MCF 10A (cell line): ENCODE data around the gene CTSS. TPM values are rescaled to one million over a fixed set of nuclear protein-coding genes. Genes with fewer than 3 reads are reported as not detected.

Source experiments
- BruUV-seq: library from RNA; stranded (reverse); fragments of 400-500 nt; replicated peaks from 2 replicates; lab custom pipeline; 2021; lab: Mats Ljungman, UMichigan
- CTCF ChIA-PET: fragments of 300-600 bp; sonication (Branson Sonifier 250); formaldehyde crosslinking; extraction: SDS; loops from one replicate; lab custom pipeline; 2021; ENCODE audit warnings: antibody characterized with exemption, inconsistent platforms; lab: Yijun Ruan, JAX
- POLR2A ChIA-PET: fragments of 300-600, 350-650 bp; sonication (Branson Sonifier 250); formaldehyde crosslinking; extraction: SDS; loops from one replicate; lab custom pipeline; 2020; ENCODE audit warnings: antibody characterized with exemption, inconsistent platforms; lab: Yijun Ruan, JAX
- DNase-seq: peaks from one replicate; pipeline ENCODE4 v3.0.0-alpha.2; 2018; ENCODE audit not compliant: unreplicated experiment
- H3K27ac Mint-ChIP-seq: one replicate; pipeline ENCODE4 v1.8.0; 2022; ENCODE audit warnings: mild to moderate bottlenecking, low read depth, mixed read lengths; ENCODE audit not compliant: unreplicated experiment
- H3K27me3 Mint-ChIP-seq: one replicate; pipeline ENCODE4 v1.8.0; 2022; ENCODE audit warnings: mixed read lengths; ENCODE audit not compliant: insufficient read depth, unreplicated experiment
- H3K36me3 Mint-ChIP-seq: one replicate; pipeline ENCODE4 v1.8.0; 2022; ENCODE audit warnings: mild to moderate bottlenecking, moderate library complexity, mixed read lengths; ENCODE audit not compliant: insufficient read depth, unreplicated experiment
- H3K4me1 Mint-ChIP-seq: one replicate; pipeline ENCODE4 v1.8.0; 2022; ENCODE audit warnings: mixed read lengths; ENCODE audit not compliant: insufficient read depth, unreplicated experiment
- H3K4me3 Mint-ChIP-seq: one replicate; pipeline ENCODE4 v1.8.0; 2022; ENCODE audit warnings: mild to moderate bottlenecking, moderate library complexity, mixed read lengths; ENCODE audit not compliant: unreplicated experiment
- H3K9me3 Mint-ChIP-seq: one replicate; pipeline ENCODE4 v1.8.0; 2022; ENCODE audit warnings: mixed read lengths; ENCODE audit not compliant: unreplicated experiment
- intact Hi-C: fragments of 100-400 bp; cut with micrococcal nuclease; formaldehyde crosslinking; loops from 2 replicates; pipeline ENCODE4 v1.14.1; 2022
- total RNA-seq: library from RNA; stranded (reverse); gene quantifications from 2 replicates; pipeline ENCODE4 v1.2.3, GENCODE V29; 2022
- TF ChIP-seq, protein P1 (sequence below): fragments of 200-600 bp; IDR thresholded peaks from one replicate; pipeline ENCODE4 v1.8.0; 2022; ENCODE audit warnings: antibody characterized with exemption, mild to moderate bottlenecking; ENCODE audit not compliant: unreplicated experiment

CTSS gene
- total RNA-seq, 1 experiment from 2014 or later = 0.75 TPM

DNA sequence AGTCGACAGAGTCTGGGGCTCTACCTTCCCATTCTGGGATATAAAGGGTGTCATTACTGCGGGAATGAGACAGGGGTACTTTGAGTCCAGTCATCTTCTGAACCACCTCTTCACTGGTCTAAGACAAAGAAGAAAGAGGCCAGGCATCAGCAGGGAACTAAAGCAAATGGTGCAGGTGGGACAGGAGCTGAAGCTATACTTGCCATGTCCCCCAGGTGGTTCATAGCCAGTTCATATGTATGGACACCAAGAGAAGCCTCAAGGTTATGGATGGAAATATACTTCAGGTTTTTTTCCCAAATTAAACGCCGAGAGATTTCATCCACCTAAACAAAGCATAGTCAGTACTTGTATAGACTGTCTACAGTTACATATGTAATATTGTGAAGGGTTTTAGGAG, 40.3 kb upstream of the CTSS start:
- CTCF ChIA-PET = interaction anchor here (0.6 to 0.7 kb wide), 3 partner anchors 10 to 228 kb away, joined by 3 read pairs; no protein-coding TSS in a partner anchor
- H3K4me1 Mint-ChIP-seq = no peaks in the 10 kb centered on the region
- H3K27ac Mint-ChIP-seq = no peak overlapping the region
- POLR2A ChIA-PET = interaction anchor here (0.6 to 1.1 kb wide), 4 partner anchors 10 to 204 kb away, joined by 3 to 4 read pairs (median 3); partner anchors contain the start of gene ENSA
- intact Hi-C loops = no loop called here
- H3K4me3 Mint-ChIP-seq = no peak overlapping the region
- H3K27me3 Mint-ChIP-seq = no peaks in the 10 kb centered on the region
- DNase-seq = no peak
- TF ChIP-seq, protein P1, sequence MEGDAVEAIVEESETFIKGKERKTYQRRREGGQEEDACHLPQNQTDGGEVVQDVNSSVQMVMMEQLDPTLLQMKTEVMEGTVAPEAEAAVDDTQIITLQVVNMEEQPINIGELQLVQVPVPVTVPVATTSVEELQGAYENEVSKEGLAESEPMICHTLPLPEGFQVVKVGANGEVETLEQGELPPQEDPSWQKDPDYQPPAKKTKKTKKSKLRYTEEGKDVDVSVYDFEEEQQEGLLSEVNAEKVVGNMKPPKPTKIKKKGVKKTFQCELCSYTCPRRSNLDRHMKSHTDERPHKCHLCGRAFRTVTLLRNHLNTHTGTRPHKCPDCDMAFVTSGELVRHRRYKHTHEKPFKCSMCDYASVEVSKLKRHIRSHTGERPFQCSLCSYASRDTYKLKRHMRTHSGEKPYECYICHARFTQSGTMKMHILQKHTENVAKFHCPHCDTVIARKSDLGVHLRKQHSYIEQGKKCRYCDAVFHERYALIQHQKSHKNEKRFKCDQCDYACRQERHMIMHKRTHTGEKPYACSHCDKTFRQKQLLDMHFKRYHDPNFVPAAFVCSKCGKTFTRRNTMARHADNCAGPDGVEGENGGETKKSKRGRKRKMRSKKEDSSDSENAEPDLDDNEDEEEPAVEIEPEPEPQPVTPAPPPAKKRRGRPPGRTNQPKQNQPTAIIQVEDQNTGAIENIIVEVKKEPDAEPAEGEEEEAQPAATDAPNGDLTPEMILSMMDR = no peak
- no peaks in the 10 kb centered on the region for H3K9me3 Mint-ChIP-seq
- BruUV-seq = no TSS peak
- peaks cover 57% of the 10 kb centered on the region for H3K36me3 Mint-ChIP-seq

DNA sequence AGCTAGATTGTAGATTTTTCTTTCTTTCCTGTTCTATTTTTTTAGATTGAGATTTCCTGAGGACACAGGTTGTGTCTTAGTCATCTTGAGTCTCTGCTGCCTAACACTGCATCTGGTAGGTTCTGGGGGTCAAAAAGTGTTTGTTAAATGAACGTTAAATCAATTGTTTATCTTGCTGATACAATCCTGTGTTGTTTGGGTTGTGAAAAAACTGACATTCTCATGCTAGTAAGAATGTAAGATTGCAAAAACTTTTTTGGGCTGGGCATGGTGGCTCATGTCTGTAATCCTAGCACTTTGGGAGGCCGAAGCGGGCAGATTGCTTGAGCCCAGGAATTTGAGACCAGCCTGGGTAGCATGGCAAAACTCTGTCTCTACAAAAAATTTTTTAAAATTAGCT, 39.1 kb upstream of the CTSS start:
- TF ChIP-seq, protein P1 = no peak
- intact Hi-C loops = no loop called here
- no peak overlapping the region for H3K4me3 Mint-ChIP-seq
- peaks cover 45% of the 10 kb centered on the region for H3K36me3 Mint-ChIP-seq
- H3K27me3 Mint-ChIP-seq = no peaks in the 10 kb centered on the region
- no peaks in the 10 kb centered on the region for H3K9me3 Mint-ChIP-seq
- H3K27ac Mint-ChIP-seq = no peak overlapping the region
- ChIA-PET POLR2A (interaction anchor here (0.6 to 1.4 kb wide), 4 partner anchors 8 to 920 kb away, joined by 3 to 5 read pairs (median 4); no protein-coding TSS in a partner anchor), CTCF (interaction anchor here (0.6 to 1.8 kb wide), 2 partner anchors 8 to 126 kb away, joined by 3 to 13 read pairs; no protein-coding TSS in a partner anchor)
- peak; percentile 19 for DNase-seq
- no TSS peak for BruUV-seq
- H3K4me1 Mint-ChIP-seq = no peaks in the 10 kb centered on the region

DNA sequence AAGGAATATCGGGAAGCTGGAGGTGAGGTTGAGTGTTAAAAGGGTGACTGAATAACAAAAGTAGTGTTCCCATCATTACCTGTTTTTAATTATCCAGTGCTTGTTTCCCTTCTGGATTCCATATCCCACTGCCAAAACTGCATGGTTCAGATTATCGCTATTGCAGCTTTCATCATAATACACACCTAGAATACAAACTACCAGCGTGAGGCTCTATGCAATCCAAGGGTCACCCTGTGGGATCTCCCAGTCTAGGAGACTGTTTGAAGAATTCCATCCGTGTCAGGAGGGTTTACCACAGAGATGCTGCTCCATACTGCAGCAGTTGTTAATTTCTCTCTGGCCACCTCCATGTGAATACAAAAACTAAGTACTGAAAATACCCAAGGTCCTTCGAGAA, 33.5 kb upstream of the CTSS start:
- intact Hi-C loops = no loop called here
- no peaks in the 10 kb centered on the region for H3K9me3 Mint-ChIP-seq

DNA sequence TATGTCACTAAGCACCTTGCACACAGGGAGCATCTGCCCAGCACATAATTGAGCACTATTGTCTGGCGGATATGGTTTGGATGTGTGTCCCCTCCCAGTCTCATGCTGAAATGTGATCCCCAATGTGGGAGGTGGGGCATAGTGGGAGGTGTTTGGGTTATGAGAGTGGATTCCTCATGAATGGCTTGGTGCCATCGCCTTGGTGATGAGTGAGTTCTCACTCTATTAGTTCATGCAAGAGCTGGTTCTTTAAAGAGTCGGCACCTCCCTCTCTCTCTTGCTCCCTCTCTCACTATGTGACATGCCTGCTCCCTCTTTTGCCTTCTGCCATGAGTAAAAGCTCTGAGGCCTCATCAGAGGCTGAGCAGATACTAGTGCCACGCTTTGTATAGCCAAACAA, 32.9 kb upstream of the CTSS start:
- Mint-ChIP-seq H3K4me1 (no peaks in the 10 kb centered on the region), H3K4me3 (no peak overlapping the region), H3K27me3 (no peaks in the 10 kb centered on the region), H3K27ac (no peak overlapping the region), H3K36me3 (peaks cover 66% of the 10 kb centered on the region), H3K9me3 (no peaks in the 10 kb centered on the region)
- BruUV-seq = no TSS peak
- no peak for DNase-seq
- TF ChIP-seq, protein P1 = no peak
- intact Hi-C loops = no loop called here
- ChIA-PET CTCF (interaction anchor here (0.7 to 2.5 kb wide), 4 partner anchors 14 to 657 kb away, joined by 3 to 9 read pairs (median 3); no protein-coding TSS in a partner anchor), POLR2A (interaction anchor here (0.9 to 1.9 kb wide), 3 partner anchors 10 to 30 kb away, joined by 3 to 5 read pairs (median 4); partner anchors contain the start of gene CTSK)

More for the DNA sequence above, 33.5 kb upstream of the CTSS start:
- Mint-ChIP-seq H3K4me3 (no peak overlapping the region), H3K27me3 (no peaks in the 10 kb centered on the region), H3K36me3 (peaks cover 71% of the 10 kb centered on the region), H3K27ac (no peak overlapping the region), H3K4me1 (no peaks in the 10 kb centered on the region)
- TF ChIP-seq, protein P1 = no peak
- ChIA-PET POLR2A (interaction anchor here (0.9 to 1.9 kb wide), 3 partner anchors 9 to 30 kb away, joined by 3 to 5 read pairs (median 4); partner anchors contain the start of gene CTSK), CTCF (interaction anchor here (0.6 to 2.5 kb wide), 4 partner anchors 14 to 451 kb away, joined by 3 to 9 read pairs (median 3); no protein-coding TSS in a partner anchor)
- no peak for DNase-seq
- no TSS peak for BruUV-seq
